ENCODE results near the gene INPP4B. TPM values are rescaled to one million over a fixed set of nuclear protein-coding genes. Genes with fewer than 3 reads are reported as not detected.

Gene INPP4B
- total RNA-seq, 1 donor from 2014 or later, result 4.9 TPM

- H3K27ac Mint-ChIP-seq (ENCODE audit: unreplicated experiment), result no peak overlapping the region
- no peaks in the 10 kb centered on the region for H3K36me3 Mint-ChIP-seq (ENCODE audit: low read depth, unreplicated experiment)
- H3K4me3 Mint-ChIP-seq (ENCODE audit: unreplicated experiment), result no peak overlapping the region
- TF ChIP-seq, protein P1, sequence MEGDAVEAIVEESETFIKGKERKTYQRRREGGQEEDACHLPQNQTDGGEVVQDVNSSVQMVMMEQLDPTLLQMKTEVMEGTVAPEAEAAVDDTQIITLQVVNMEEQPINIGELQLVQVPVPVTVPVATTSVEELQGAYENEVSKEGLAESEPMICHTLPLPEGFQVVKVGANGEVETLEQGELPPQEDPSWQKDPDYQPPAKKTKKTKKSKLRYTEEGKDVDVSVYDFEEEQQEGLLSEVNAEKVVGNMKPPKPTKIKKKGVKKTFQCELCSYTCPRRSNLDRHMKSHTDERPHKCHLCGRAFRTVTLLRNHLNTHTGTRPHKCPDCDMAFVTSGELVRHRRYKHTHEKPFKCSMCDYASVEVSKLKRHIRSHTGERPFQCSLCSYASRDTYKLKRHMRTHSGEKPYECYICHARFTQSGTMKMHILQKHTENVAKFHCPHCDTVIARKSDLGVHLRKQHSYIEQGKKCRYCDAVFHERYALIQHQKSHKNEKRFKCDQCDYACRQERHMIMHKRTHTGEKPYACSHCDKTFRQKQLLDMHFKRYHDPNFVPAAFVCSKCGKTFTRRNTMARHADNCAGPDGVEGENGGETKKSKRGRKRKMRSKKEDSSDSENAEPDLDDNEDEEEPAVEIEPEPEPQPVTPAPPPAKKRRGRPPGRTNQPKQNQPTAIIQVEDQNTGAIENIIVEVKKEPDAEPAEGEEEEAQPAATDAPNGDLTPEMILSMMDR (IDR thresholded peaks at IDR 0.05; ENCODE audit: unreplicated experiment), result no peak
- H3K9me3 Mint-ChIP-seq (ENCODE audit: unreplicated experiment), result no peaks in the 10 kb centered on the region
- peaks cover 1% of the 10 kb centered on the region for H3K27me3 Mint-ChIP-seq (ENCODE audit: unreplicated experiment)
- no peak for DNase-seq (ENCODE audit: low spot score)
- peaks cover 32% of the 10 kb centered on the region for H3K4me1 Mint-ChIP-seq (ENCODE audit: unreplicated experiment)
Measured at GRCh38 chr4:142272452-142272851, 573.6 kb downstream of the INPP4B start.

DNA sequence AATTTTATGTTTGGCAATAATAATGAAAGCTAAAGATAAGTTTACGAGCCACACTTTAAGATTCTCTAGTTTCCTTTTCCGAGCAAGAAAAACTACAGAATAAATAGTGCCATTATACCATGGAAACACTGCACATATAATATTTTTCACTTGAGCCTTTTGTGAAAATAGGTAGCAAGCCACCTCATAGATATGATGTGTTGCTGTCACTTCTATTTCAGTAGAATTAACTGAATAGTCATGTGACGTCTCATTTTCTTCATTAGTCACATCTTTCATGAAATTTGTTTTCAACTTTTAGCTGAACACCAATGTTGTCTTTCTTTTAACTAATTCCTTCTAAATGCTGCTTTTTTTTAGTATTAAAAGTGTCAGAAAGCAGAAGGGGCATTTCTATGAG lies 574.3 kb downstream of the INPP4B start:
- TF ChIP-seq, protein P1 (IDR thresholded peaks at IDR 0.05; ENCODE audit: unreplicated experiment), result no peak
- H3K4me3 Mint-ChIP-seq (ENCODE audit: unreplicated experiment), result no peak overlapping the region
- peaks cover 35% of the 10 kb centered on the region for H3K4me1 Mint-ChIP-seq (ENCODE audit: unreplicated experiment)
- H3K36me3 Mint-ChIP-seq (ENCODE audit: low read depth, unreplicated experiment), result no peaks in the 10 kb centered on the region
- no peaks in the 10 kb centered on the region for H3K9me3 Mint-ChIP-seq (ENCODE audit: unreplicated experiment)
- H3K27ac Mint-ChIP-seq (ENCODE audit: unreplicated experiment), result no peak overlapping the region
- peaks cover 1% of the 10 kb centered on the region for H3K27me3 Mint-ChIP-seq (ENCODE audit: unreplicated experiment)
- no peak for DNase-seq (ENCODE audit: low spot score)

GRCh38 chr4:142267101-142267500 lies 579.0 kb downstream of the INPP4B start:
- no peak for DNase-seq (ENCODE audit: low spot score)
- Mint-ChIP-seq H3K4me1 (ENCODE audit: unreplicated experiment) (peaks cover 60% of the 10 kb centered on the region), H3K27ac (ENCODE audit: unreplicated experiment) (no peak overlapping the region), H3K27me3 (ENCODE audit: unreplicated experiment) (peaks cover 1% of the 10 kb centered on the region), H3K36me3 (ENCODE audit: low read depth, unreplicated experiment) (no peaks in the 10 kb centered on the region), H3K4me3 (ENCODE audit: unreplicated experiment) (no peak overlapping the region), H3K9me3 (ENCODE audit: unreplicated experiment) (no peaks in the 10 kb centered on the region)
- TF ChIP-seq, protein P1 (IDR thresholded peaks at IDR 0.05; ENCODE audit: unreplicated experiment), result no peak

DNA sequence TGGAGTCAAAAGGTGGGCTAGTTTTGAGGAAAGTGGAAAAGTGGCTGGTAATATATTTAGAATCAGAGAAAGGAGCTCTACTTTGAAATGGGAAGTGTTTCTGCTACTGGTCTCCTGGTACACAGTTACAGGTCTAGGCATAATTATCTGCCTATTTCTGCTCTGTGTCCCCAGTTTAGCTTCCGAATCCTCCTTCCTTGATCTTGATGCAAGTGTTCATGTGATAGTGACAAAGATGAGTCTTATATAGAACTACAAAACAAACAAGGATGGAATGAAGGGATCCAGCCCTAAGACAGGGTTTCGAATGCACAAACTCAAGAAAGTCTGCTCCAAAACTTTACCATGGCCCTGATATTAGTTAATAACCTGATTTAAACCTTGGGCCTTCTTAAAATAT lies 580.2 kb downstream of the INPP4B start:
- TF ChIP-seq, protein P1 (IDR thresholded peaks at IDR 0.05; ENCODE audit: unreplicated experiment), result no peak
- Mint-ChIP-seq H3K27me3 (ENCODE audit: unreplicated experiment) (peaks cover 1% of the 10 kb centered on the region), H3K27ac (ENCODE audit: unreplicated experiment) (no peak overlapping the region), H3K4me1 (ENCODE audit: unreplicated experiment) (peaks cover 67% of the 10 kb centered on the region), H3K4me3 (ENCODE audit: unreplicated experiment) (no peak overlapping the region), H3K9me3 (ENCODE audit: unreplicated experiment) (no peaks in the 10 kb centered on the region), H3K36me3 (ENCODE audit: low read depth, unreplicated experiment) (no peaks in the 10 kb centered on the region)
- no peak for DNase-seq (ENCODE audit: low spot score)

GRCh38 chr4:142265536-142265935 lies 580.6 kb downstream of the INPP4B start:
- peaks cover 1% of the 10 kb centered on the region for H3K27me3 Mint-ChIP-seq (ENCODE audit: unreplicated experiment)
- DNase-seq (ENCODE audit: low spot score), result no peak
- no peak overlapping the region for H3K27ac Mint-ChIP-seq (ENCODE audit: unreplicated experiment)
- H3K9me3 Mint-ChIP-seq (ENCODE audit: unreplicated experiment), result no peaks in the 10 kb centered on the region
- H3K4me1 Mint-ChIP-seq (ENCODE audit: unreplicated experiment), result peaks cover 65% of the 10 kb centered on the region
- TF ChIP-seq, protein P1 (IDR thresholded peaks at IDR 0.05; ENCODE audit: unreplicated experiment), result no peak
- H3K36me3 Mint-ChIP-seq (ENCODE audit: low read depth, unreplicated experiment), result no peaks in the 10 kb centered on the region
- no peak overlapping the region for H3K4me3 Mint-ChIP-seq (ENCODE audit: unreplicated experiment)

Data from endothelial cell (in vitro differentiated cells).